ENCODE results near the gene KRT34.
"Not testable (repeated sequence)": the region's sequence is repeated elsewhere in the genome, so short reads cannot be mapped to it uniquely, and the experiment has no call there.

KRT34 gene

GRCh38 chr17:41386227-41386626, 4.1 kb upstream of the KRT34 start:
- H3K4me3 ChIP-seq (ENCODE audit: low read depth, low read length): no peak overlapping the region
- no peak for DNase-seq (ENCODE audit: low read depth)
- TF ChIP-seq MYC (IDR thresholded peaks at IDR 0.05; ENCODE audit: low read depth, low read length) (no peak), POLR2A (IDR thresholded peaks at IDR 0.05; ENCODE audit: extremely low read depth, insufficient read length) (no peak), CTCF (IDR thresholded peaks at IDR 0.05; ENCODE audit: low read depth, low read length) (no peak), MAX (IDR thresholded peaks at IDR 0.05; ENCODE audit: low read depth, low read length) (no peak)

GRCh38 chr17:41383690-41384089, 1.6 kb upstream of the KRT34 start:
- DNase-seq (ENCODE audit: low read depth): peak; percentile 17

GRCh38 chr17:41382394-41382793, 288 bp upstream of the KRT34 start:
- DNase-seq (ENCODE audit: low read depth): no peak
- no peak overlapping the region for H3K4me3 ChIP-seq (ENCODE audit: low read depth, low read length)
- TF ChIP-seq POLR2A (IDR thresholded peaks at IDR 0.05; ENCODE audit: extremely low read depth, insufficient read length) (no peak), MAX (IDR thresholded peaks at IDR 0.05; ENCODE audit: low read depth, low read length) (no peak), MYC (IDR thresholded peaks at IDR 0.05; ENCODE audit: low read depth, low read length) (no peak), CTCF (IDR thresholded peaks at IDR 0.05; ENCODE audit: low read depth, low read length) (no peak)

More at GRCh38 chr17:41383690-41384089, 1.6 kb upstream of the KRT34 start:
- TF ChIP-seq CTCF (IDR thresholded peaks at IDR 0.05; ENCODE audit: low read depth, low read length) (no peak), POLR2A (IDR thresholded peaks at IDR 0.05; ENCODE audit: extremely low read depth, insufficient read length) (no peak), MYC (IDR thresholded peaks at IDR 0.05; ENCODE audit: low read depth, low read length) (no peak), MAX (IDR thresholded peaks at IDR 0.05; ENCODE audit: low read depth, low read length) (no peak)
- H3K4me3 ChIP-seq (ENCODE audit: low read depth, low read length): no peak overlapping the region

- not testable (repeated sequence) for DNase-seq (ENCODE audit: low read depth)
Observed at GRCh38 chr17:41380091-41380490, 2.0 kb downstream of the KRT34 start.

GRCh38 chr17:41377546-41377945, 4.6 kb downstream of the KRT34 start:
- TF ChIP-seq MYC (IDR thresholded peaks at IDR 0.05; ENCODE audit: low read depth, low read length): no peak
- no peak for TF ChIP-seq CTCF (IDR thresholded peaks at IDR 0.05; ENCODE audit: low read depth, low read length)
- no peak for TF ChIP-seq MAX (IDR thresholded peaks at IDR 0.05; ENCODE audit: low read depth, low read length)
- no peak for TF ChIP-seq POLR2A (IDR thresholded peaks at IDR 0.05; ENCODE audit: extremely low read depth, insufficient read length)
- DNase-seq (ENCODE audit: low read depth): no peak
- no peak overlapping the region for H3K4me3 ChIP-seq (ENCODE audit: low read depth, low read length)

More at GRCh38 chr17:41380091-41380490, 2.0 kb downstream of the KRT34 start:
- H3K4me3 ChIP-seq (ENCODE audit: low read depth, low read length): not testable (repeated sequence)

- DNase-seq (ENCODE audit: low read depth): no peak
- TF ChIP-seq MAX (IDR thresholded peaks at IDR 0.05; ENCODE audit: low read depth, low read length): no peak
- TF ChIP-seq POLR2A (IDR thresholded peaks at IDR 0.05; ENCODE audit: extremely low read depth, insufficient read length): no peak
- TF ChIP-seq MYC (IDR thresholded peaks at IDR 0.05; ENCODE audit: low read depth, low read length): no peak
- no peak for TF ChIP-seq CTCF (IDR thresholded peaks at IDR 0.05; ENCODE audit: low read depth, low read length)
- no peak within 1 kb of the TSS for H3K4me3 ChIP-seq (ENCODE audit: low read depth, low read length)
Observed at GRCh38 chr17:41369713-41370112, 12.4 kb downstream of the KRT34 start, which contains the start of gene KRT33B. Gene KRT33B, minus strand, starts transcription at chr17:41369813. Its CDS starts 63 bp downstream, at chr17:41369750.
